Activated CD4-positive, CD25-positive, alpha-beta regulatory T cell treated with anti-CD3 and anti-CD28 coated beads, Interleukin-2, amount 50 U/mL, for 16 hours (primary cell): ENCODE measurements around the gene NAA40.

Source experiments
- DNase-seq: peaks from one replicate; pipeline ENCODE4 v3.0.0-alpha.2; 2020; ENCODE audit warnings: low read depth, low spot score

NAA40 gene

GRCh38 chr11:63938479-63939396 lies at the start of gene NAA40:
Gene NAA40 (plus strand): TSS chr11:63939002. CDS start chr11:63939097, 95 bp downstream.
- DNase-seq = peak; percentile 72

DNA sequence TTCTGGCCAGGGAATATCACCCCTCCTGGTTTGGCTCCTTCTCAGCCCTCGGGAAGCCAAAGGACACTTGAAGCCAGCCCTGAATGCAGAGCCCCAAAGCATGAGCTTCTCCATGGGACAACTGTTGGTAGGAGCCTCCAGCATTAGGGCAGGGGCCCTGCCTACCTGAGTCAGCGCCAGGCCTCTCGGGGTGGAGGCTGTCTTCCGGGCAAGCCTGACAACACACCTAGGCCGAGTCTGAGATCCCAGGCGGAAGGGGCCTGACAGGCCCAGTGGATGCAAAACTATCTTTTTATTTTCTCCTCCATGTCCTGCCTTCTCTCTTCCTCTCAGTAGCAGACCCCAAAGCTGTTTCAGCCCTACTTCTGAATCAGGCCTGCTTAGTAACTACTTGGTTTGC lies 49.5 kb upstream of the NAA40 start:
- DNase-seq = no peak

DNA sequence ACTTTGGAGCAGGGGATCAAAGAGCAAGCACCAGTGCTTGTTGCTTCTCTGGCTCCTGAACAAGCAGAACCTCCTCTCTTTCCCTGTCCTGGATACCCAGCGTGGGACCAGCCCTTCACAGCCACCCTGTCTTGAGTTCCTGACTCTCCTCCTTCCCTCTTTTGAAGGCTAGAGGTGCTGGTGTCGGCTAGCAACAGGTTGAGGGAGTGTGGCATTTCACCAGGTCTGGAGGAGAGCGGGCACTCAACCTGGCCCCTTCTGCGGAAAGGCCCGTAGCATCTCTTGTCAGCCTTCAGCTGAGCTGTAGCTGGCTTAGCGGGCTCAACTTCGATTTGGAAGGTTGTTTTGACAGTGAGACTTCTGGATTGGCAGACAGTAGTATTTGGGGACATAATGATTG lies 48.4 kb upstream of the NAA40 start:
- no peak for DNase-seq

DNA sequence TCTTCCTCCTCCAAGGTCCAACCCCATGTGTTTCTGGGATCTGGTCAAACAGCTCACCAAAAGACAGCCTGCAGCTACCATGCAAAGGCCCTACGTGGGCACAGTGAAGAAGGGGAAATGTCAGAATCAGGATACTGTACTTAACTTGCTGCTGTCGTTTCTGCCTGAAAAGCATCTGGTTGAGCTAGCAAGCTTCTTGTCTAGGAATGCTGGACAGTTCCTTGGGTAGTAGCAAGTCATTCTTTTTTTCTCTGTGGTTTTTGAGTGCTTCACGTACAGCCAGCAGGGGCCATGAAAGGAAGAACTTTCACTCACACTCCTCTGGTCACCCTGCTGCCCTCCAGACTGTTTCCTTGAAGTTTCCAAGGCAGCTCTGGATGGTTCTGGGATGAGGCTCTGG lies 46.6 kb upstream of the NAA40 start:
- no peak for DNase-seq

- DNase-seq = no peak
Measured at GRCh38 chr11:63893355-63893754, 45.4 kb upstream of the NAA40 start.

DNA sequence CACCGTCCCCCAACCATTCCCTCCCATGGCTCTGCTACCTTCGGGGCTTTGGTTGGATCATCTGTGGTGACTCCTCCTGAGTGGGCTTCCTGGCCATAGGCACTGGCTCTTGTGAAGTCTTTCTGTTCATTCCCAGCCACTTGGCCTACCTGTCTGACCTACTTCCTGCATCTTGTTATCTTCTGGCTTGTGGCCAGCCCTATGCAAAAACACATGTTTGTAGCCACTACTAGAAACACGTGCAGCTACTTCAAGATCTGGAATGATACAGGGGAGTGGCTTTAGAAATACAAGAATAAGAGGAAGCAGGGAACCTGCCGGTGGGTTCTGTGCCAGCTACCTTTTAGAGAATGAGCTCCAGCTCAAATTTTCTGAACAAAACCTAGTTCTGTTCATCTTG lies 42.7 kb upstream of the NAA40 start:
- DNase-seq = no peak

DNA sequence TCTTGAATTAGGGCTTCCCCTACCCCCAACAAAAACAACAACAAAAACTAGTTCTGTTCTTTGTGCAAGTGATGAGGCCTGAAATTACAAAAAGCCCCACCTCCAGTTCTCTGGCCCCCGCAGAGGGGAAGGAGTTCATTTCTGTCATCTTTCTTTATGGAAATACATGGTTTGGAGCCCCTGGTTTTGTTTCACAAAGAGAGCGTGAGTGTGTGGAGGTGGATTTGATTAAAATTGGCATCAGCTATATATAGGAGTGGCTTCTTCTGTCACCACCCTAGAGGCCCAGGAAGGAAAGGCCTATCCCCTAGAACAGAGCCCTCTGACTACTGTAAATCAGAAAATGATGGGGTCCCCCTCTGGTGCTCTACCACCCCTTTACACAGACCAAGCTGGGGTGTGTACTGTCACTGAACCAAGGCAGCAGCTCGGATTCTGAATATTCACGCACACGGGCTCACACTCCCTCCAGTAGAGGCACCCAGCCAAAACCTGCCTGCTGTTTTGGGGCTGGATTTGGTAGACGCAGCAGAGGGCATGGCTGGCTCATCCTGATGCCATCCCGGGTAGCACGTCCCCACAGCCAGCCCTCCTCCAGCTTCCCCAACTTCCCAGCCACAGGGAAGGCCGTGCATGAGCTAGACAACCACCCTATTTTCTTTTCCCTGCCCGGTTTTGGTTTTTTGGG lies 41.2 kb upstream of the NAA40 start:
- no peak for DNase-seq

- DNase-seq = no peak
Measured at GRCh38 chr11:63901660-63902059, 37.1 kb upstream of the NAA40 start.

GRCh38 chr11:63903884-63904283 lies 34.9 kb upstream of the NAA40 start:
- DNase-seq = no peak

DNA sequence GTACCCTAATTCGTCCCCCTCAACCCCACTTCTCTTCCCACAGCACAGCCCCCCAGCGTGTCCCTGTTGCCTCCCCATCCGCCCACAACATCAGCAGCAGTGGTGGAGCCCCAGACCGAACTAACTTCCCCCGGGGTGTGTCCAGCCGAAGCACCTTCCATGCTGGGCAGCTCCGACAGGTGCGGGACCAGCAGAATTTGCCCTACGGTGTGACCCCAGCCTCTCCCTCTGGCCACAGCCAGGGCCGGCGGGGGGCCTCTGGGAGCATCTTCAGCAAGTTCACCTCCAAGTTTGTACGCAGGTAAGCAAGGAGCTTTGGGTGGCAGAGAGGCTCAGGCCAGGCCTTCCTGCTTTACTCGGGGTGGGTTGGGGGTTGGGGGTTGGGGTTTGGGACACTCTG lies 34.1 kb upstream of the NAA40 start:
- no peak for DNase-seq

- no peak for DNase-seq
Measured at GRCh38 chr11:63905179-63905578, 33.6 kb upstream of the NAA40 start.

GRCh38 chr11:63906087-63906486 lies 32.7 kb upstream of the NAA40 start:
- no peak for DNase-seq

- DNase-seq = peak; percentile 18
Measured at GRCh38 chr11:63906585-63906984, 32.2 kb upstream of the NAA40 start.

GRCh38 chr11:63907063-63907462 lies 31.7 kb upstream of the NAA40 start:
- DNase-seq = no peak

- no peak for DNase-seq
Measured at GRCh38 chr11:63907808-63908530, 30.8 kb upstream of the NAA40 start.

DNA sequence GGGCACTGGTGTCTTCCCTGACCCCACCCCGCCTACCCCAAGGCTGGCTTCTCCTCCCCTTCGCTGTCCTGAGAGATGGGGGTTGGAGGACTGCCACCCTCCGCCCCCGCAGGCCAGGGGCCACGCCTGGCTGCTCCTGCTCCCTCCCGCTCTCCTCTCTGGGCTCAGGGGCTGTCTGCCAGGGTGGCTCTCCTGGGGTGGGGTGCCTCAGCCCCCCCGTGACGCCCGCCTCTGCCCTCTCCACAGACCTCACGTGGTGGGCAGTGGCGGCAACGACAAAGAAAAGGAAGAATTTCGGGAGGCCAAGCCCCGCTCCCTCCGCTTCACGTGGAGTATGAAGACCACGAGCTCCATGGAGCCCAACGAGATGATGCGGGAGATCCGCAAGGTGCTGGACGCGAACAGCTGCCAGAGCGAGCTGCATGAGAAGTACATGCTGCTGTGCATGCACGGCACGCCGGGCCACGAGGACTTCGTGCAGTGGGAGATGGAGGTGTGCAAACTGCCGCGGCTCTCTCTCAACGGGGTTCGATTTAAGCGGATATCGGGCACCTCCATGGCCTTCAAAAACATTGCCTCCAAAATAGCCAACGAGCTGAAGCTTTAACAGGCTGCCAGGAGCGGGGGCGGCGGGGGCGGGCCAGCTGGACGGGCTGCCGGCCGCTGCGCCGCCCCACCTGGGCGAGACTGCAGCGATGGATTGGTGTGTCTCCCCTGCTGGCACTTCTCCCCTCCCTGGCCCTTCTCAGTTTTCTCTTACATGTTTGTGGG lies 30.0 kb upstream of the NAA40 start:
- no peak for DNase-seq

DNA sequence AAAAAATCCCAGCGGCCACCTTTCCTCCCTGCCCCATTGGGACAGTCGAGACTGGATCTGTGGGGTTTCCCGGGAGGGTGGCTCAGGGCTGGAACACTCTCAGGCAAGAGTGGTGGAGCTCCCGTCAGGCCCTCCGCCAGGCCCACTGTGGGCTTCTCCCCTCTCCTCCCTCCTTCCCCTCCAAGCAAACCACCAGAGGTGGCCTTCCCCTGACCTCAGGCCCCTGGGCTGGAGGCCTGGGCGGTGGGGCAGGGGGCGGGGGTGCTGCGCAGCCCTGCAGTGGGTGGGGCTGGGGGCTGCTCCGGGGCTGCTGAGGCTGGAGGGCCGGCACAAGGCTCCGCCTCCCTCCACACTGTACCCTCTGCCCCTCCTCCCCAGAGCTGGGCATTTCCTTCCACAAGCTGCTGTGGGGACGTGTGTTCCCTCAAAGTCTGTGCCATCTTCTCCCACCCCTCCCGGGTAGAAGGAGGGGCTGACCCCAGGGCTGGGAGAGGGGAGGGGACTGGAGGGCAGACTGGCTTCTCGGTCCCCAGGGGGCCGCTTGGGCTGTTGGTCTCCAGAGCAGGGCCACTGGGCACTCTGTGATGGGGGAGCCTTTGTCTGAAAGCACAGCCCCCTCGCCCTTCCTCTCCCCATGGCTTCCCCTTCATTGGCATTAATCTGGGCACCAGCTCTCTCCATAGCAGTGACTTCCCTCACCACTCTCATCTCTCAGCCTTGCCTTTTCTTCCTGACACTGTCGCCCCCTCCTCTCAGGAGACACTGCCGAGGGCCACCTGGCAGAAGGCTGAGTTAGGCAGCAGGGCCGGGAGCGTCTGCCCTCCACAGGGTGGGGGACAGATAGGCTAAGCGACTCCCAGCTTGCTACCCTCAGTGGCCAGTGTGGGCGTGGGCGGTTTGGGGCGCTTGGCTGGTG lies 29.0 kb upstream of the NAA40 start:
- DNase-seq = no peak

DNA sequence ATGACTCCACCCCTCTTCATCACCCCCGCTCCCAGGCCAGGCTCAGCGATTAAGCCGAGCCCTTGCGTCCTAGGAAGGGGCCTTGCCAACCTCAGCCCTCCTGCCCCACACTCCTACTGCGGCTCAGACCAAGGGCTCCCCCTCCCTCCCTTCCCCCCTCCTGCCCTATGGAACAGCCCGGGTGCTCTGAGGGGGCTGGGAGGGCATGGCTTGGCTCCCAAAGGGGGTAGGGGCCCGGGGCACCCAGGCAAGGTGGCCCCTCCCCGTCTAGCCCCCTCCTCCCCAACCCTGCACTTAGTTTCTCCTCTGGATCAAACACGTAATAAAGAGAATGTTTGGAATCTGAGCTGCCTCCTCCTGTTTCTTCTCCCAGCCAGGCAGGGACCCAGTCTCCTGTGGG lies 28.1 kb upstream of the NAA40 start:
- no peak for DNase-seq

GRCh38 chr11:63911440-63911839 lies 27.4 kb upstream of the NAA40 start:
- no peak for DNase-seq

DNA sequence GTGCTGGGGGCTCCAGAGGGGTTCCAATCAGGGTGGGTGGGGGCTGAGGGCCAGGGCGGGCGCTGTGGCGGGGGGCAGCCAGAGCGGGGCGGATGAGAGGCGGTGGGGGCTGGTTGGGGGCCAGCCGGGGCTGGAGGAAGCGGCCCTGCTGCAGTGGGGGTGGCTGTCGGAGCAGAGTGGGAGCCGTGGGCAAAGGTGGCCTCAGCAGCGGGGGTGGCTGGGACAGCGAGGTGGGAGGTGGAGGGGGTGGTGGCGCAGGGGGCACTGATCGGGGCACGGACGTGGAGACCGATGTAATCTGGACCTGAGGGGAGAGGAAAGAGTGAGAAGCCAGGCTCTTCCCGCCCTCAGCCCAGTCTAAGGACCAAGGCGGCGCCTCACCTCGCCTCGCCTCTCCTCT lies 26.9 kb upstream of the NAA40 start:
- DNase-seq = no peak

DNA sequence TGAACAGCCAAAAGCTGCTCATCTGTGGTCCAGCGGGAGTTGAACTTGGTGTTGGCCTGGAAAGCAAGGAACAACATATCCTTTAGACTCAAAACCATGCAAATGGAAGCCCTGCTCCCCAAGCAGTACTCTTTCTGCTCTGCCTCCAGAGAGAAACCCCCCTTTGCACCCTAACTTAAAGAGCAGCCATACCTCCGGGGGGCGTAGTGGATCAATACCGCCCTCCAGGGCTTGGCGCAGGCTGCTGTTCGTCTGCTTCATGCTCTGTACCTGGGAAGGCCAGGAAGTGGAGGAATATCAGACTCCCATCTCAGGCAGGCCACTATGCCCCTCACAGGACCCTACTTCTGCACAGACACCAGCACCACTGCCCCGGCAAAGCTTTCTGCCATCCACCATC lies 26.1 kb upstream of the NAA40 start:
- DNase-seq = no peak
